ENCODE results near the gene RPS6KA3.

GRCh38 chrX:20313899-20314298, 47.2 kb upstream of the RPS6KA3 start:
- TF ChIP-seq CTCF (IDR thresholded peaks at IDR 0.05), result no peak
- no peak for TF ChIP-seq EZH2 (IDR thresholded peaks at IDR 0.05; ENCODE audit: borderline replicate concordance, insufficient read depth, low read depth, low read length, poor library complexity, severe bottlenecking)
